ENCODE measurements around the gene LTBP4.
"Not testable (repeated sequence)": the region's sequence is repeated elsewhere in the genome, so short reads cannot be mapped to it uniquely, and the experiment has no call there.

Gene LTBP4, protein sequence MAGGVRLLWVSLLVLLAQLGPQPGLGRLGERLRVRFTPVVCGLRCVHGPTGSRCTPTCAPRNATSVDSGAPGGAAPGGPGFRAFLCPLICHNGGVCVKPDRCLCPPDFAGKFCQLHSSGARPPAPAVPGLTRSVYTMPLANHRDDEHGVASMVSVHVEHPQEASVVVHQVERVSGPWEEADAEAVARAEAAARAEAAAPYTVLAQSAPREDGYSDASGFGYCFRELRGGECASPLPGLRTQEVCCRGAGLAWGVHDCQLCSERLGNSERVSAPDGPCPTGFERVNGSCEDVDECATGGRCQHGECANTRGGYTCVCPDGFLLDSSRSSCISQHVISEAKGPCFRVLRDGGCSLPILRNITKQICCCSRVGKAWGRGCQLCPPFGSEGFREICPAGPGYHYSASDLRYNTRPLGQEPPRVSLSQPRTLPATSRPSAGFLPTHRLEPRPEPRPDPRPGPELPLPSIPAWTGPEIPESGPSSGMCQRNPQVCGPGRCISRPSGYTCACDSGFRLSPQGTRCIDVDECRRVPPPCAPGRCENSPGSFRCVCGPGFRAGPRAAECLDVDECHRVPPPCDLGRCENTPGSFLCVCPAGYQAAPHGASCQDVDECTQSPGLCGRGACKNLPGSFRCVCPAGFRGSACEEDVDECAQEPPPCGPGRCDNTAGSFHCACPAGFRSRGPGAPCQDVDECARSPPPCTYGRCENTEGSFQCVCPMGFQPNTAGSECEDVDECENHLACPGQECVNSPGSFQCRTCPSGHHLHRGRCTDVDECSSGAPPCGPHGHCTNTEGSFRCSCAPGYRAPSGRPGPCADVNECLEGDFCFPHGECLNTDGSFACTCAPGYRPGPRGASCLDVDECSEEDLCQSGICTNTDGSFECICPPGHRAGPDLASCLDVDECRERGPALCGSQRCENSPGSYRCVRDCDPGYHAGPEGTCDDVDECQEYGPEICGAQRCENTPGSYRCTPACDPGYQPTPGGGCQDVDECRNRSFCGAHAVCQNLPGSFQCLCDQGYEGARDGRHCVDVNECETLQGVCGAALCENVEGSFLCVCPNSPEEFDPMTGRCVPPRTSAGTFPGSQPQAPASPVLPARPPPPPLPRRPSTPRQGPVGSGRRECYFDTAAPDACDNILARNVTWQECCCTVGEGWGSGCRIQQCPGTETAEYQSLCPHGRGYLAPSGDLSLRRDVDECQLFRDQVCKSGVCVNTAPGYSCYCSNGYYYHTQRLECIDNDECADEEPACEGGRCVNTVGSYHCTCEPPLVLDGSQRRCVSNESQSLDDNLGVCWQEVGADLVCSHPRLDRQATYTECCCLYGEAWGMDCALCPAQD (N-terminal part only)
- long read RNA-seq, donor 1, full-length matches to known transcripts, result 4 of 31 reads
- long read RNA-seq, donor 1, partial matches to known transcripts, result 27 of 31 reads
- long read RNA-seq, donor 1, other reads (novel, unspliced or antisense), result 0 of 31 reads
- long read RNA-seq, donor 2, full-length matches to known transcripts, result 4 of 40 reads
- long read RNA-seq, donor 2, partial matches to known transcripts, result 36 of 40 reads
- long read RNA-seq, donor 2, other reads (novel, unspliced or antisense), result 0 of 40 reads
- long read RNA-seq, donor 3, full-length matches to known transcripts, result 3 of 33 reads
- long read RNA-seq, donor 3, partial matches to known transcripts, result 30 of 33 reads
- long read RNA-seq, donor 3, other reads (novel, unspliced or antisense), result 0 of 33 reads
- long read RNA-seq, donor 4, full-length matches to known transcripts, result 4 of 36 reads
- long read RNA-seq, donor 4, partial matches to known transcripts, result 32 of 36 reads
- long read RNA-seq, donor 4, other reads (novel, unspliced or antisense), result 0 of 36 reads
- long read RNA-seq, donor 5, full-length matches to known transcripts, result 9 of 51 reads
- long read RNA-seq, donor 5, partial matches to known transcripts, result 42 of 51 reads
- long read RNA-seq, donor 5, other reads (novel, unspliced or antisense), result 0 of 51 reads
- long read RNA-seq, donor 6, full-length matches to known transcripts, result 5 of 94 reads
- long read RNA-seq, donor 6, partial matches to known transcripts, result 89 of 94 reads
- long read RNA-seq, donor 6, other reads (novel, unspliced or antisense), result 0 of 94 reads
- long read RNA-seq, donor 7, result 0 reads
- long read RNA-seq, donor 8, partial matches to known transcripts, result 47 of 50 reads
- long read RNA-seq, donor 8, other reads (novel, unspliced or antisense), result 0 of 50 reads

GRCh38 chr19:40601134-40601974, at the start of gene LTBP4:
TSS of gene LTBP4 (plus strand) at chr19:40601369. CDS start at chr19:40601388, 19 bp downstream.
- peak; percentile 62 for DNase-seq

DNA sequence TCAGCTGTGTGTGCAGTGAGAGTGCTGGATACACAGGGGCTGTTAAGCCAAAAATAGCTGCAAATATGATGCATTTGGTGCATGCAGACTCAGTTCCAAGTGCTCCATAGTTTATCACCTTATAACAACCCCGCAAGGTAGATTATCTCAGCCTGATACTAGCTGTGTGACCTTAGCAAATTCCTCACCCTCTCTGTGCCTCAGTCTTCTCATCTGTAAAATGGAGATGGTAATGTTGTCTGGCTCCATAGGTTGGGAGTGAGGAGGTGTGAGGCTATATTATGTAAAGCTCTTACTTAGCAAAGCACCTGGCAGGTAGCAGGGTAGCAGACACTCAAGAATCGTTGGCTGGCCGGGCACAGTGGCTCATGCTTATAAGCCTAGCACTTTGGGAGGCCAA, 48.3 kb upstream of the LTBP4 start:
- DNase-seq, result no peak

- no peak for DNase-seq
Measured at GRCh38 chr19:40553885-40554857, 47.0 kb upstream of the LTBP4 start.

DNA sequence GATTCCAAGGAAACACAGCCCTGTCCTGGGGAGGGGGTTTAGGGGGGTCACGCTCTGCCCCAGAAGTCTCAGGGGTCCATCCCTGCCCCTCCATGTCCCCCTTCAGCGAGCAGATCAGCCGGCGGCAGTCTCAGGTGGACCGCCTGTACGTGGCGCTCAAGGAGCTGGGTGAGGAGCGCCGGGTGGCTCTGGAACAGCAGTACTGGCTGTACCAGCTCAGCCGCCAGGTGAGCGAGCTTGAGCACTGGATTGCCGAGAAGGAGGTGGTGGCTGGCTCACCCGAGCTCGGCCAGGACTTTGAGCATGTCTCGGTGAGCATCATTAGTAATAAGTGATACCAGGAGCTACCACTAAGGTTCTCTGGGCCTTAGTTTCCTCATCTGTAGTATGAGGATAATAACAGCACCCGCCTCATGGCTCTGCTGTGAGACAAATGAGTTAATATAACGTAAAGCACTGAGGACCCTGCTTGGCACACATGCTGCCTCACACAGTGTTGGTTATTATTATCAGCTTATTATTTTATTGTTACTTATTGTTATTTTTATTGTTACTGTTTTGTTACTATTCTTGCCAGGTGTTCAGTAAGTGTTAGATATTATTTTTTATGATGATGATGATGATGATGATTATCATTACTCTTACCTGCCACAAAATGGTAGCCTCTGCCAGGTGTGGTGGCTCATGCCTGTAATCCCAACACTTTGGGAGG, 45.0 kb upstream of the LTBP4 start:
- no peak for DNase-seq

DNA sequence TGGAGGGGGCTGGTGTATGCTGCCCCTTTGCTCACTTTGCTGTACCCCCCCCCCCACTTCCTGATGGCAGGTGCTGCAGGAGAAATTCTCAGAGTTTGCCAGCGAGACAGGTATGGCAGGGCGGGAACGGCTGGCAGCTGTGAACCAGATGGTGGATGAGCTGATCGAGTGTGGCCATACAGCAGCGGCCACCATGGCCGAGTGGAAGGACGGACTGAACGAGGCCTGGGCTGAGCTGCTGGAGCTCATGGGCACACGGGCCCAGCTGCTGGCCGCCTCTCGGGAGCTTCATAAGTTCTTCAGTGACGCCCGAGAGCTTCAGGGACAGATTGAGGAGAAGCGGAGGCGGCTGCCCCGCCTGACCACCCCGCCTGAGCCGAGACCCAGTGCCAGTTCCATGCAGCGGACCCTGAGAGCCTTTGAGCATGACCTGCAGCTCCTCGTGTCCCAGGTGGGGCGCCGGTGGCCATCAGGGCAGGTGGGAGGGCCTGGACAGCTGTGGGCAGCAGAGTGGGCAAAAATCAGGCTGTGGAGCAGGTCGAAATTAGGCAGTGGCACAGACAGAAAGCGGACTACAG, 44.1 kb upstream of the LTBP4 start:
- no peak for DNase-seq

- no peak for DNase-seq
Measured at GRCh38 chr19:40559394-40559793, 41.8 kb upstream of the LTBP4 start.

DNA sequence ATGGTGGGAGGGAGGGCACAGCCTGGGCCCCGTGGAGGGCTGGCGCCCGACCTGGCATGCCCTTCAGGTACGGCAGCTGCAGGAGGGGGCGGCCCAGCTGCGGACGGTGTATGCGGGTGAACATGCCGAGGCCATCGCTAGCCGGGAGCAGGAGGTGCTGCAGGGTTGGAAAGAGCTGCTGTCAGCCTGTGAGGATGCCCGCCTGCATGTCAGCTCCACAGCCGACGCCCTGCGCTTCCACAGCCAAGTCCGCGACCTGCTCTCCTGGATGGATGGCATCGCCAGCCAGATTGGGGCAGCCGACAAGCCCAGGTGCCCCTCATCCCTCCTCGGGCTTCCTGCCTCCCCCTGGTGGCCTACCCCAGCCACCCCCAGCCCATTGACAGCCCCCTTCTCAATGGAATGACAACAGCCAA, 41.1 kb upstream of the LTBP4 start:
- DNase-seq, result no peak

GRCh38 chr19:40561947-40562346, 39.2 kb upstream of the LTBP4 start:
- no peak for DNase-seq

GRCh38 chr19:40564535-40564934, 36.6 kb upstream of the LTBP4 start:
- DNase-seq, result not testable (repeated sequence)

DNA sequence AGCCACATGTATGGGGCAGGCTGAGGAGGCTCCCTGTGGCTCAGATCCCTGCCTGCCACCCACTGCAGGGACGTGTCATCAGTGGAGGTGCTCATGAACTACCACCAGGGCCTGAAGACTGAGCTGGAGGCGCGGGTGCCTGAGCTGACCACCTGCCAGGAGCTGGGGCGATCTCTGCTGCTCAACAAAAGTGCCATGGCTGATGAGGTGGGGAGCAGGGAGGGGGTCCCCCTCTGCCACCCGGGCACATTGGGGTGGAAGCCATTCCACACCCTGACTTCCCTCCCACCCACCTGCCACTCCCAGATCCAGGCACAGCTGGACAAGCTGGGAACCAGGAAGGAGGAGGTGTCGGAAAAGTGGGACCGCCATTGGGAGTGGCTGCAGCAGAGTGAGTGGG, 35.8 kb upstream of the LTBP4 start:
- no peak for DNase-seq

GRCh38 chr19:40565910-40566495, 35.2 kb upstream of the LTBP4 start:
- DNase-seq, result no peak

GRCh38 chr19:40567040-40567749, 34.0 kb upstream of the LTBP4 start:
- no peak for DNase-seq

- DNase-seq, result peak; percentile 52
Measured at GRCh38 chr19:40567750-40568494, 33.2 kb upstream of the LTBP4 start.

DNA sequence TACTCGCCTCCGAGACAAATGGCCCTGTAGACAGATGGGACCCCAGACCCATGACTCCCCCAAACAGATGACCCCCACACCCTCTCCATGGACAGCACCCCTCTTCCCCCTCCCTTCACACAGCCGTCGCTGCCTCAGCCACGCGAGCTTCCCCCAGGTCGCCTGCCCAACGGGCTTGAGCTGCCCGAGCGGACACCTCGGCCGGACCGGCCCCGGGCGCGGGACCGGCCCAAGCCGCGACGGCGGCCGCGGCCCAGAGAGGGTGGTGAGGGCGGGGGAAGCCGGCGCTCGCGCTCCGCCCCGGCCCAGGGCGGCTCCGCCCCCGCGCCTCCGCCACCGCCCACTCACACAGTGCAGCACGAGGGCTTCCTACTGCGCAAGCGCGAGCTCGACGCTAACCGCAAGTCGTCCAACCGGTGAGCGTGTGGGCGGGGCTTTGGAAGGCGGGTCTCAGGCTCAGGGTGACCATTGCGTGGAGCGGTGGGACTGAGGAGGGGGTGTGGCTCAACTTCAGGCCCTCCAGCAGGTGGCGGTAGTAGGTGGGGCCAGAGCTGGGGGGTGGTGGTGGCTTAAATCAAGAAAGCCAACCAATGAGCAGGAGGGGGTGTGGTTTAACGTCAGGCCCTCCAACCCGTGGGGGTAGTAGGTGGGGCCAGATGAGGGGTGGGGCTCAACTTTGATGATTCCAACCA, 30.7 kb upstream of the LTBP4 start:
- DNase-seq, result peak; percentile 71

DNA sequence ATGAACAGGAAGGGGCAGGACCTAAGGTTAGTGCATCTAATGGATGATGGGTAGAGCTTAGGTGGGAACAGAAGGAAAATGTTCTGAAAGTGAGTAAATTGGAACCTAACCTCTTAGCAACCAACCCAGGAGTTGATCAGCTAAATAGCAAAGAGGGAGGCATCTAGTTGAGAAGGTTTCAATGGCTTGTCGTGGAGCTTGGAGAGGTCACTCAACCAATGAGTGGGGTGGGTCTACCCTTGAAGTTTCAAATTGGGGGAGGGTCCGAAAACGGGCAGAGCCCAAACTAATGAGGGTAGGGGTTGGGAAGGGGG, 30.2 kb upstream of the LTBP4 start:
- DNase-seq, result no peak

Data from right kidney (tissue), 9 donors.